GM18519 (cell line): ENCODE results near the gene ADAM19.

ENCODE experiments used
- ATAC-seq: cut with Tn5 transposase; IDR thresholded peaks from one replicate; pipeline ENCODE4 v1.9.1; 2021; ENCODE audit warnings: mild to moderate bottlenecking, moderate library complexity; ENCODE audit not compliant: unreplicated experiment, low FRiP score

The ADAM19 gene

DNA sequence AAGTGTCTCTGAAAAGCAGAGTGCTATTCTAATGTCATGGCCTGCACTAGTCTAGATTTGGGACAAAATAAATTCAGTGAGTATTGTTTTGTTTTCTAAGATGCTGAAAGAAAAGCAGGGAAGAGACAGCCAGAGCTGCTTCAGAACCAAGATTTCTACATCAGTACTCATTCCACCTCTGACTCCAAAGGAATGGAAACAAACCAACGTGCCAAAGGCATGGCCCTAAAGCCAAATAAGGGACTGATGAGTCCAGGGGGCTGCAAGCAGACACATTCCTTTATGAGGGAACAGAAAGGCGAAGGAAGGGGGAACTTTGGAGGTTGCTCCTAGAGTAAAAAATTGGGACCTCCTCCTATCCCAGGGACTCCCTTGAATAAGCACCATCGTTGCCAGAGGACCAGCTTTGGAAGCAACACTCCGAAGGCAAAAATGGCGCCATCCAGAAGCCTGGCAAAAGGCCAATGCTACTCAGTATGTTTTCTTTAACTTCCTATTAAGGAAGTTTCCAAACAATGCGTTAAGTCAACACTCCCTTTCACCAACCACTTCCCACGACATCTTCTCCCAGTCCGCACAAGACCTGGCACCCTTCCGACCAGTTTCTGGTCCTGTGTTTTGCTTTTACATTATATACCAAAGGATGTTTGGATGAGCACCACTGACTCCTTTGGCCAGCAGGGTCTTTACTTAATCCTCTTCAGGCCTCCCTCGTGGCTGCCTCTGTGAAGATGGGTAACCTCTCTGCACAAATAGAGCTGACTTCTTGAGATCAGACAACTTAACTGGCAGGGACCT lies 31.6 kb downstream of the ADAM19 start:
- no peak for ATAC-seq

DNA sequence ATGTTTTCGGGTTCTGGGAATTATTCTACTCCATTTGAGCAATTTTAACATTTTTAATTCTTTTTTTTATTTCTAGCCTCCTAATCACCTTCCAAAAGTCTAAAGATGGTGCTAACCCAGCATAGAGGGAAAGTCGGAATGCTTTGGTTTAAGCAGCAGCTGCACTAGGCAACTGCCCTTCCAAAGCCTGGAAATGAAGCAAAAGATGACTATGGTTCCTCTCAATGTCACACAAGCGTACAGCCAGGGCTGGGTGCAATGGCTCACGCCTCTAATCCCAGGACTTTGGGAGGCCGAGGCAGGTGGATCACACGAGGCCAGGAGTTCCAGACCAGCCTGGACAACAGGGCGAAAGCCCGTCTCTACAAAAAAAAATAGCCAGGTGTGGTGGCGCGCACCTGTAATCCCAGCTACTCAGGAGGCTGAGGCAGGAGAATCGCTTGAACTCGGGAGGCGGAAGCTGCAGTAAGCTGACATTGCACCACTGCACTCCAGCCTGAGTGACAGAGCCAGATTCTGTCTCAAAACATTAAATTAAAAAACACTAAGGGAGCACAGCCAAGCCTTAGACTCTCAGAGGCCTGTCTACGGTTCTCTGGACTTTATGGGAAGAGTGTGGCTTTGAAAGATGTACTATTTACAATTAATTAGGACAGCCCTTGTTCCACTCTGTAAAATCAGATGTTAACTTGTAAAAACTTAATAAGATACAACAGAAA lies 33.1 kb downstream of the ADAM19 start:
- ATAC-seq: no peak

DNA sequence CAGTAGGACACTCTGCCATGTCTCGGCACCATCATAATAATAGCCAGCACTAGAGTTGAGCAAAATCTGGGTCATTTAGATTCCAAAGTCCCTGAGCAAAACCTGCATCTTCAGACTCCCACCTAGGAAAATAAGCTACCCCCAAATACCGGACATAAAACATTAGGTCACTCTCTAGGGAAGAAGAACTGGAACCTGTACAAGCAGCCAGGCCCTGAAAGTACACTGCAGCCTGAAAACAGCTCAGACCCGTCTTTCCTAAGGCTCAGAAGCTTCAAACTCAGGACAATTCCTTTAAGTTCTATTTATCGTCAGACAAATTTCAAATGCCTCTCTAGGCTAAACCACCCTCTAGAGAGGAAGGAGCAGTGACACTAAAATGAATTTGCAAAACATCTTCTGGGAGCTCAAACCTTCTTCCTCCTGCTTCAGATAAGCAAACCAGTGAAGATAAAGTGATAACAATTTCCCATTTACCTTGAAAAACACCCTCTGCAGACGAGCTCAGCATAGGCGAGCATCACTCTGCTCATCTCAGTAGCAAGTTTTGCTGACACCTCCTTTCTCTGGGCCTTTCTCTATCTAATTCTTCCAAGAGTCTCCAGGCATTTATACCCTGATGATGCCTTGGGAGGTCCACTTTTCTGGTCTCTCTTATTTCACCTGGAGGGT lies 34.0 kb downstream of the ADAM19 start:
- no peak for ATAC-seq

DNA sequence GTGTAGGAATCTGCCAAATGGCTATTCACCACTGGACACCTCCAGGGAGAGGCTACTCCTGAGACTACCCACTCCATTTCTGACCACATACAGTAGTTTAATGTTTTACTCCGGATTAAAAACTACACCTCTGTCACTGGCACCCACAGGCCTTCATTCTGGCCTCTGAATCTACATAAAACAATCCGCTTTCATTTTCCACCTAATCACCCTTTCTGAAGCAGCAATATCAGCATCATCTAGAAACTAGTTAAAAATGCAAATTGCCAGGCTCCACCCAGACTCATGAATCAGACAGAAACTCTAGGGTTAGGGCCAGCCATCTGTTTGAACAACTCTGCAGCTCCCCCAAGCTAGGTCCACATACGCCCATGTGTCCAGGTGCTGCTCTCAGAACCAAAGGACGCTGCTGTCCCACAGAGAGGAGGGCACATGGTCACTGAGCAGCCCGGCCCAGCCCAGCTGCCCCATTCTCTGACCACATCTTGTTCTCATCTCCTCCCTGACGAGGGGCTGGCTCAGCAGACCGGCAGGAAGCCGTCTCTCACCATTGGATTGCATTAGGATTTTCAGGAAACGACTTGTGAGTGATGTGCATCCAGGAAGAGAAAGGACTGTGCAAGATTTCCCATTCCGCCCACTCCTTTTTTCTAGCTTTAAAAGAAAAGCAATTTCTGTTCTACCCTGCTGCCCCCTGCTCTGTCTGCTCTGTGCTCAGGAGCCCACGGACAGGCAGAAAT lies 34.7 kb downstream of the ADAM19 start:
- ATAC-seq: peak; percentile 91

DNA sequence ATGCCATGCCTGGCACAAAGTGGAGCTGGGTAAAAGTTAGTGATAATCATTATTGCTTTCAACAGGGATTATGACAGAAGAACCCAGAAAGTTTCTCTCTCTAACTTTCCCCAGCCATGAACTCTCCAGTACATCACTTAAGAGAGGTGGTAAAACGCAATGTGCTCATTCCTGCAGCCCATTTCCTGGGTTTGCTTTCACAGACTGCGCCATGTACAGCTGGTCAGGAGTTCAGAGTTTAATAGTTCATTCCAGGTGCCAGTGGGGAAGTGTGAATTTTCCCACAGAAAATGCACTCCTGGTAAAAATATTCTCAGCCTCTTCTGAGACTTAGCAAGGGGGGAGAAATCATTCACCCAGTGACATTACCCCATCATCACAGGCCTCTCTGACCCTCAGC lies 35.5 kb downstream of the ADAM19 start:
- no peak for ATAC-seq

DNA sequence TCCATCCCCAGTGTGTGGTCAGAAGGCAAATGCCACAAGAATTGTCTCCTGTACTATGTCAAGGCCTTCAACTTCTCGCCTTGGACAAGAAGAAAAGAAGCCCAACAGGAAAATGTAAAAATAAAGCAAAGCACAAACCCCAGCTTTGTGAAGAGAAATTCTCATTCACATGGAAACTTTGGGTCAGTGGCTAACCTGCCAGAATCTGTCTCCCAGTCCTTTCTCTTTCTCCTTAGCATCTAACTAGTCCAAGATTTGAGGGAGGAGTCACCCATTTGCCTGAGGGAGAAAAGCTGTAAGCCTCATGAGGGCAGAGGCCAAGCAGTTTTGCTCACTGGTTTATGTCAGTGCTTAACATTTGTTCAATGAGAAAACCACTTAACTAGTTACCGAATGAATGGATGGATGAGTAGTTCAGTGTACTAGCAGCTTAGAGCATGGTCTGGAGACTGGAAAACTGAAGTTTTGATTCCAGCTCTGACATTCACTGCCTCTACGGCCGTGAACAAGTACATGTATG lies 36.0 kb downstream of the ADAM19 start:
- no peak for ATAC-seq

DNA sequence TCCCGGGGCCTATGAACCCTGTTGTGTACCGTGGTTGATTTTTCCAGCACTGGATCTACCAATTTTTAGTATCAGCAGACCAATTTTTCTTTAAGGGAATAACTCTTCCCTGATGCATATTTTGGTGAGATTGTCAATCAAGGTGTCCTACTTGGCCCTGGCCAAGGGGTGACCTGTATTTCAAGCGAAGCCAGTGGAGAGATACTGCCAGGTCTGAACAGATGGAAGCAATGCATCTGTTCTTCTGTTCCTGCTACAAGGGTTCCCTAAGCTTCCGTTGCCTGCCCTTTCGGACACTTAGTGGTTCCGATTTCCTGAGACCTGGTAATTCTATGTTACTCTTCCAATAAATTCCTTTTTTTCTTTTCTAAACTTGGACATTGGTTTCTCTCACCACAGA lies 37.3 kb downstream of the ADAM19 start:
- no peak for ATAC-seq

DNA sequence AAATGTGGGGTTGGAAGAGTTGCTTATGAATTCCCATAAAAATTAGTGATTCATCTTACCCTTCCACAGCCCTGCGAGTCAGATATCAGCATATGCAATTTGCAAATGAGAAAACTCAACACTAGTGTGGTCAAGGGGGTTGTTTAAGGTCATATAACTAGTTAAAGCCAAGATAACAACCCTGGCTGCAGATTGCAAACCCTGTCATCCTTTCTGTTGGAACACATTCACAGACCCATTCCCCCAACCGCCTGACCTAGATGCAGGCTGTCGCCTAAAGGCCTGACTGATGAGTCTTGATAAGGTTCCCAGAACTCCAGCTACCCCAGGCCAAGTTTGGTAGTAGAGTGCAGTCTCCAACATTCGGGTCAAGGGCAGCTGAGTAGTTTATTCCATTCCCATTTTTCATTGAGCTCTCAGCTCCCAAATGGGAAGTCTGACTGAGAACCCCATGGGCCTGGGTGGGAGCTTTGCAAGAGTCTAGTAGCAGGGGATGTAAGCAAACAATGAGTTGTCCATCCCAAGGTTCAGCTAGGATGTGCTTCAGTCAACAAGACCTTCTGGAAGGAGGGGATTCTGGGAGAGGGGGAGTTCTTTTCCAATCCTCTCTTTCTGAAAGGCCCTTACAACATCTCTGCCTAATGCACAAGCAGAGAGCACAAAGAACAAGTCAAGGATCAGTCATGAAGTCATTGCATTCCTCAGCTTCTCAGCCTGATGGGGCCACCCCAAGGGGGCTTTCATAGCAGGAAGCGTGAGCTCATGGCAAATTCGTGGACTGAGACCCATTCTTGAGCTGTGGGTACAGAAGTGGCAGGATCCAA lies 40.3 kb downstream of the ADAM19 start:
- ATAC-seq: no peak

DNA sequence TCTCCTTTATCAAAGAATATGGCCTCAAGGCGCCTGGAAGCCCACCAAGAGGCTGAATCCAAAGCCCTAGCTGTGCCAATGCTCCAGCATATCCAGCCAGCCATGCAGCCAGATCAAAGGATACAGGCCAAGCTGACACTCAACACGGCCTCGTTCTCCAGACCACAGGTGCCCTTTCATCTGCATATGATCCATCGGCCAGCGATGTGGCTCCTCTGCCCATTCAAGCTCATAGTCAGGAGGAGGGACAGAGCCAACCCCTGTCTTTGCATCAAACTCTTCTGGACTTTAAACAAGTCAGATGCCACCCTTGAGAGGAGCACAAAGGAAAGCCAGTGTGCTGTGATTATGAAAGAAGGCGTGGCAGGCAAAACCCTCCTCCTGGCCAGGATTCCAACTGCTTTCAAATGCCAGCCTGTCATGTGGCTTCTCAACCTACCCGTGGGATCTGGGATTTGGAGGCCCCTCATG lies 42.5 kb downstream of the ADAM19 start:
- ATAC-seq: no peak

DNA sequence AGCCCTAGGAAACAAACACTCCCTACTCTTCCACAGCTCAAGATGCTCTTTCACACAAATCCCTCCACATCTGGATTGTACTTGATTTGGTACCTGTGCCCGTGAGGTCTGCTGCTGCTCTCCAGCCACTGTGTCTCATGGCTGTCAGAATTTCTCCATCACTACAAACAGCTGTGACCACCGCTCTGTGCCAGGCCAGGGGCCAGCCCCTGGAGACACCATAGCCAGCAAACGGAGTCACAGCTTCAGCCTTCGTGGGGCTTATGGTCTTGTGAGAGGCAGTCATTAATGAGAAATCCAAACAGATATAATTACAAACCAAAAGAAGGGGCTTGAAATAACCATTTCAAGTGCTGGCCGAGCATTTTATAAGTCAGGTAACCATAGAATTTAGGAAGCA lies 43.6 kb downstream of the ADAM19 start:
- no peak for ATAC-seq

DNA sequence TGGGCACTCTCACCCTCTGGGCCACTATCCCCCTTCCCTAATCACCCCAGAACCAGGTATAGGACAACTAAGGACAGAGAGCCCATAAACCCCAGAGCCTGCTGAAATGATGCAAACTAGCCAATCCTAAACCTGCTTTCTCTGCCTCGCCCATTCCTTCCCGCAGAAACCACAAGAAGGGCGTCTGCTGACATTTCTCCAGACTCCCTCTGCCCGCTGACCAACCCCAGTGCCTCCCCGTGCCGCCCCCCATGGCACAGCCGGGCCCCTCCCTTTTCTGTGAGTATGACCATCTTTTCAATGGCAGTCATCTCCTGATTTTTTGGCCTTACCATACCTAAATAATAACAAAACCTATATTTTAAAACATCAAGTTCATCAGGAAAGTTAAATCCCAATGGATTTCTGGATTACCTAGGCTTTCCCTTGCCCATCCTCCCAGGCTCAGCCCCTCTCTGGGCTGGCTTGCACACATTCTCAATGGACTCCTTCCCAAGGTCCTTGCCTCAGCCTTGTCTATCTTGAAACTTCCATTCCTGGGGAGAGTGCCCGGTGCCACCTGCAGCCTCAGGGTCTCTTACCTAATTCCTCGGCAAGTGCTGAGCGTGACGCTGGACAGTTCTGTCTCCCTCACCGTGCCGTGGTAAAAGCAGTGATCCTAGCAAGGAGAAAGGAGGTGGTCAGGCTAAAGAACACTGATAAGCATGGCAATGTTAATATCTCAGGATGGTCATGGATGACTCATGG lies 45.2 kb downstream of the ADAM19 start:
- no peak for ATAC-seq

DNA sequence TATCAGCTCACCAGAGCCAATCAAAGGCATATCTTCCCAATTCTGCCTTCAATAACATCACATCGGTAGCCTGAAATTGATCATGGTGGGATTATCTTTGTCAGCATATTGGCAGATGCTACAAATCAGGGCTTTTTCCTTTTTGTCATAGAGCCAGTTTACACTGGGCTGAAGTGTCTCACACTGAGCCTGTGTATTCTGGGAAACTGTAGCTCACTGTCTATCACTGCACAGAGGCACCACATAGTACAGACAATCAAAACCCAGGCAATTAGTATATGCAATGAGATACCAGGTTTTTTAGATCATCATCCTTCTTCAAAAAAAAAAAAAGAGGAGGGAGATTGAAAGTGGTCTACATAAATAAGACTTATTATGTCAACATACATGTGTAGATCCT lies 46.6 kb downstream of the ADAM19 start:
- no peak for ATAC-seq

DNA sequence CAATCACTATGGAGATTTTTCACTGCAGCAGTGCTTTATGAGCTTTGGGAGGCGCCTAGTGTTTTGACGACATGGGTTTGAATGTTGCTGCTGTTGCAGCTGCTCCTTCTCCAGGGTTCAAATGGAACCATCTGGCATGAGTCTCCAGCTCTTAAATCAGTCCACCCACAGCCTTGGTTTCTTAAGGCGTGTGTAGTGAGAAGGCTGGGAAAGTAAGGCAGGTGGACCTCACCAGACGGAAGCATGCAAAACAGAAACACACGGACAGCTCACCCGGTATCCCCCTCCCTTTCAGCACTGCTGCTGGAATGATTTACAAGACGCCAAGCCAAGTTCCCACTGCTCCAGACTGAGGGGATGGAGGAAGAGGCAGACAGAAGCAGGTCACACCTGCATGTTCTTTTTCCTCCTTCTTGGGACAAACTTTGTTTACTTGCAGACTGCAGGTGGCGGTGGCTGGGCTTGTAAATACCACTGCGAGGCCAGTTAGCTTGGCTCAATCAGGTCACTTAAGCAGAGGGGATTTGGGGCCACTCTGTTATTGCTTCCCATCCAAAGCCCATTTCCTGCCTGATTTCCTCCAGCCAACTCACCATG lies 47.4 kb downstream of the ADAM19 start:
- no peak for ATAC-seq

DNA sequence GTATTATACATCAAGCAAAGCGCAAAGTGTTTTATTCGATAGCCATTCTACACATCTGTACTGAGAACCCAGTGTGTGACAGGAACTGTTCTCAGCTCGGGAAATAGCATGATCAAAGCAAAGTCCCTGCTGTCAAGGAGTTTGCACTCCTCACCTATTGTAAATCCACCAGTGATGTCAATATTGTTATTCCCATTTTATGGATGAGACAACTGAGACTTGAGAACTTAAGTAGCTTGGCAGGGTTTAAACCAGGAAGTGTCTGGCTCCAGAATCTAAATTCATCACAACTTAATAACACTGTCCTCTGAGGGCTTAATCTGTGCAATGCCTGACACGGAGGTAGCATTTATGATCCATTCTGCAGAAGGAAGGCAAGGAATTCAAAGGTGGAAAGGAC lies 50.7 kb downstream of the ADAM19 start:
- no peak for ATAC-seq

DNA sequence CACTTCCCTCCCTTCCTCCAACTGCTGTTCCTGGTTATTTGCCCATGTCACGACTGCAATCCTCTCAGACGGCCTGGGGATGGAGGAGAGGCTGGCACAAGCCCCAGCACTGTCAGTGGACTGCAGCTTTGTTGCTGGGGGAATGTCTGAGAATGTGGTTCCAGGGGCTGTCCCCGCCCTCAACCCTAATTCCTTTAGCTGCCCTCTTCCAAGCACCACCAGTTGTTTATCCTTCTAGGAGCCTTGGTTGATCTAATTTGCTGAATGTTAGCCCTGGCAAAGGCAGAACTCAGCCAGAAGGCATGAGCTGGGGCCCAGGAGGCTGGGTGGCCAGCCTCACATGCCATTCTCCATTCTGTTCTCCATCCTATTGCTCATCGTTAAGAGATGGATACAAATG lies 51.6 kb downstream of the ADAM19 start:
- ATAC-seq: no peak

DNA sequence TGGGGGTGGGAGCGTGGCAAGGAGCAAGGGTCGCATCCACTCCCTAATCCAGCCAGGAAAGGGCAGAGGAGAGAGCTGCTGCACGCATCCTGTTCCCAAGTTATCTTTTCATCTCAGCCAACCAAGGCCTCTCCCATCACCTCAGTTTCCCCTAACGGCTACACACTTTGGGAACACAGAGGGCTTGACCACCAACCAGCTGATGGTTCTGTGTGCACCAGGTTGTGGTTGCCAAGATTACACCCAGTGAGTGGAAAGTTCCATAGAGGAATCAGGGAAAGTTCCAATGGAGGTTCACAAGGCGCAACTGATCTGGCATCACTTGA lies 53.9 kb downstream of the ADAM19 start:
- no peak for ATAC-seq

DNA sequence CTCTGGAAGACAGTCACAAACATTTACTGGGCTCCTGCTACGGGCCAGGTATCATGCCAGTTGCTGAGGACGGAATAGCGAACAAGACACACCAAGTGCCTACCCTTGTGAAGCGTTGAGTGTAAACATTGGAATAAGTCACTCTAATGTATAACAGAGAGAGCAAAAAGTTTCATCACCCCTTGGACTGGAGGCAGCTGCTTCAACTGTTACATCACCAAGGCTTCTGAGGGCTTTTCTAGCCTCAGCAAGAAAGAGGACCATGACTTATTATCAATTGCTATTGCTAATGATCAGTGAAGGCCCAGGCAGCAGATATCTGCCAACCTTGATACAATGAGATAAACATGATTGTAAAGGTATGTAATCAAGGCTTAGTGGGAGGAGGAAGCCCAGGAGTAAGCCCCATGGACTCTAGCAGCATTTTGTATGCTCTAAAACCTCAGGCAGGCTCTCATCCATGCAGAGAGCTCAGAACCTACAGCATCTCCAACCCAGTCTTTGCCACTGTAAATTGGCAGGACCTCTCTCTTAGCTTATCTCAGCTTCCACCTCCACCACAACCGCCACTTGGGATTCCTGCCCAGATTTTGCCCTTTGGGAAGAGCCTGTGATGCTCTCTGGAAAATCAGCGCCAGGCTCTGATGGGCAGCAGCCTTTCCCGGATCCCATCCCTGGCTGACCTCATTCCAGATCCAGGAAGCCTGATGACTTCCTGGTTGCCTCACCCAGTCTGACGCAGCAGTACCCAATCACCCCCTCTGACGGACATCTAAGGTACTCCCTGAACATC lies 54.5 kb downstream of the ADAM19 start:
- ATAC-seq: no peak
